IMR-90 (cell line): ENCODE data around the gene RAB9B.

Source experiments
- CEBPB ChIP-seq: IDR thresholded peaks from 2 replicates; pipeline ENCODE4 v1.6.1; 2012; ENCODE audit warnings: low read depth, low read length, improper control_type of control experiment
- FOS ChIP-seq: fragments of 150-350 bp; IDR thresholded peaks from 2 replicates; pipeline ENCODE4 v1.6.1; 2016; ENCODE audit warnings: low read depth, low read length
- MAFK ChIP-seq: IDR thresholded peaks from 2 replicates; pipeline ENCODE4 v1.6.1; 2012; ENCODE audit warnings: low read depth, low read length, improper control_type of control experiment
- MXI1 ChIP-seq: IDR thresholded peaks from 2 replicates; pipeline ENCODE4 v1.6.1; 2012; ENCODE audit warnings: low read depth, mild to moderate bottlenecking, low read length, moderate library complexity, borderline replicate concordance
- POLR2A ChIP-seq: IDR thresholded peaks from 2 replicates; pipeline ENCODE4 v1.6.1; 2012; ENCODE audit warnings: mild to moderate bottlenecking, low read depth, low read length
- RAD21 ChIP-seq: IDR thresholded peaks from 2 replicates; pipeline ENCODE4 v1.6.1; 2012; ENCODE audit warnings: low read length, improper control_type of control experiment
- RCOR1 ChIP-seq: IDR thresholded peaks from 2 replicates; pipeline ENCODE4 v1.6.1; 2012; ENCODE audit warnings: mild to moderate bottlenecking, low read length, improper control_type of control experiment; ENCODE audit not compliant: insufficient replicate concordance
- RFX5 ChIP-seq: IDR thresholded peaks from 2 replicates; pipeline ENCODE4 v1.8.0; 2012; ENCODE audit warnings: low read depth, mild to moderate bottlenecking, low read length, moderate library complexity
- TF ChIP-seq, protein P1 (sequence below): conservative IDR thresholded peaks from 2 replicates; pipeline ENCODE4 v1.5.1; 2012; ENCODE audit warnings: mild to moderate bottlenecking, low read depth, low read length, improper control_type of control experiment
- TF ChIP-seq, protein P2 (sequence below): fragments of 150-350 bp; IDR thresholded peaks from 2 replicates; pipeline ENCODE4 v1.6.1; 2017; ENCODE audit warnings: mild to moderate bottlenecking, antibody characterized with exemption, low read length, low read depth
- TF ChIP-seq, protein P3 (sequence below): fragments of 150-350 bp; IDR thresholded peaks from 2 replicates; pipeline ENCODE4 v1.6.1; 2016; ENCODE audit warnings: low read depth, mild to moderate bottlenecking, low read length, moderate library complexity, borderline replicate concordance

DNA sequence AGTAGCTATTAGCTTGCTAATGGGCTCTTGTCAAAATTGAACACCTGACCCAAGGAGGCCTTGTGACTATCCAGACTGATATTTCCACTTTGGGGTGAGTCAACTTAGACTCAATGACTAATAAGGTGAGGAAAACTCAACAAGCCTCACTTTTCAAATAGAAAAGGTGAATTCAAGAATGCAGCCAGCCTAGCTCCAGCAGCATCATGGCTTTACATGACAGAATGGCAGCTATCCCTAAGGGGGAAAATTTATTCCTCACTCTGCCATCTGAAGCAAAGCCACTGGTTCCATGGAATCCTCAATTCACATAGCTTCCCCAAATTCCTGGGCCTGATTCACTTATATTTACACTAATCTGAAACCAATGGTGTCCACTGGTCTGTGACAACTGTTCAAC is 29.1 kb upstream of the RAB9B start:
- TF ChIP-seq, protein P1, sequence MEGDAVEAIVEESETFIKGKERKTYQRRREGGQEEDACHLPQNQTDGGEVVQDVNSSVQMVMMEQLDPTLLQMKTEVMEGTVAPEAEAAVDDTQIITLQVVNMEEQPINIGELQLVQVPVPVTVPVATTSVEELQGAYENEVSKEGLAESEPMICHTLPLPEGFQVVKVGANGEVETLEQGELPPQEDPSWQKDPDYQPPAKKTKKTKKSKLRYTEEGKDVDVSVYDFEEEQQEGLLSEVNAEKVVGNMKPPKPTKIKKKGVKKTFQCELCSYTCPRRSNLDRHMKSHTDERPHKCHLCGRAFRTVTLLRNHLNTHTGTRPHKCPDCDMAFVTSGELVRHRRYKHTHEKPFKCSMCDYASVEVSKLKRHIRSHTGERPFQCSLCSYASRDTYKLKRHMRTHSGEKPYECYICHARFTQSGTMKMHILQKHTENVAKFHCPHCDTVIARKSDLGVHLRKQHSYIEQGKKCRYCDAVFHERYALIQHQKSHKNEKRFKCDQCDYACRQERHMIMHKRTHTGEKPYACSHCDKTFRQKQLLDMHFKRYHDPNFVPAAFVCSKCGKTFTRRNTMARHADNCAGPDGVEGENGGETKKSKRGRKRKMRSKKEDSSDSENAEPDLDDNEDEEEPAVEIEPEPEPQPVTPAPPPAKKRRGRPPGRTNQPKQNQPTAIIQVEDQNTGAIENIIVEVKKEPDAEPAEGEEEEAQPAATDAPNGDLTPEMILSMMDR = no peak
- TF ChIP-seq RFX5 = no peak
- no peak for TF ChIP-seq POLR2A
- TF ChIP-seq, protein P2, sequence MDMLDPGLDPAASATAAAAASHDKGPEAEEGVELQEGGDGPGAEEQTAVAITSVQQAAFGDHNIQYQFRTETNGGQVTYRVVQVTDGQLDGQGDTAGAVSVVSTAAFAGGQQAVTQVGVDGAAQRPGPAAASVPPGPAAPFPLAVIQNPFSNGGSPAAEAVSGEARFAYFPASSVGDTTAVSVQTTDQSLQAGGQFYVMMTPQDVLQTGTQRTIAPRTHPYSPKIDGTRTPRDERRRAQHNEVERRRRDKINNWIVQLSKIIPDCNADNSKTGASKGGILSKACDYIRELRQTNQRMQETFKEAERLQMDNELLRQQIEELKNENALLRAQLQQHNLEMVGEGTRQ = no peak
- TF ChIP-seq RAD21 = no peak
- TF ChIP-seq, protein P3, sequence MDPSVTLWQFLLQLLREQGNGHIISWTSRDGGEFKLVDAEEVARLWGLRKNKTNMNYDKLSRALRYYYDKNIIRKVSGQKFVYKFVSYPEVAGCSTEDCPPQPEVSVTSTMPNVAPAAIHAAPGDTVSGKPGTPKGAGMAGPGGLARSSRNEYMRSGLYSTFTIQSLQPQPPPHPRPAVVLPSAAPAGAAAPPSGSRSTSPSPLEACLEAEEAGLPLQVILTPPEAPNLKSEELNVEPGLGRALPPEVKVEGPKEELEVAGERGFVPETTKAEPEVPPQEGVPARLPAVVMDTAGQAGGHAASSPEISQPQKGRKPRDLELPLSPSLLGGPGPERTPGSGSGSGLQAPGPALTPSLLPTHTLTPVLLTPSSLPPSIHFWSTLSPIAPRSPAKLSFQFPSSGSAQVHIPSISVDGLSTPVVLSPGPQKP = no peak
- no peak for TF ChIP-seq CEBPB
- TF ChIP-seq FOS = no peak
- no peak for TF ChIP-seq RCOR1
- no peak for TF ChIP-seq MAFK
- TF ChIP-seq MXI1 = no peak
